Ovary (tissue), 9 donors: ENCODE data around the gene DISC1. TPM values are rescaled to one million over a fixed set of nuclear protein-coding genes. Genes with fewer than 3 reads are reported as not detected.

Experiments
- DNase-seq, 5 donors: peaks; one replicate each; pipeline ENCODE4 v3.0.0-alpha.2; 2019 to 2020
- H3K27ac ChIP-seq, 2 donors: fragments of 200-600 bp; one replicate each; pipeline versions ENCODE4 v1.5.1 to v1.8.0; 2019 to 2022
- H3K27me3 ChIP-seq: fragments of 200-600 bp; one replicate; pipeline ENCODE4 v1.8.0; 2022
- H3K36me3 ChIP-seq: fragments of 200-600 bp; sonication (generic); one replicate; pipeline ENCODE4 v1.5.1; 2019
- H3K4me1 ChIP-seq: one replicate; pipeline ENCODE4 v1.8.1; 2013; ENCODE audit warnings: mild to moderate bottlenecking, moderate library complexity; ENCODE audit not compliant: insufficient read depth
- H3K4me3 ChIP-seq: fragments of 200-600 bp; sonication (generic); one replicate; pipeline ENCODE4 v1.5.1; 2017
- H3K9me3 ChIP-seq, 2 donors: fragments of 200-600 bp in 1 of 2; sonication (generic) in 1 of 2; one replicate each; pipeline versions ENCODE4 v1.5.1 to v1.8.1; 2013 to 2019; ENCODE audit warnings: mild to moderate bottlenecking in 1 of 2, moderate library complexity in 1 of 2
- CTCF ChIP-seq, 3 donors: fragments of 450-650 bp in 2 of 3; fragments of 200-600 bp in 1 of 3; IDR thresholded peaks; one replicate each; pipeline versions ENCODE4 v1.5.1 to v1.8.0; 2016 to 2022; ENCODE audit warnings: antibody characterized with exemption in 3 of 3, mild to moderate bottlenecking in 1 of 3
- EP300 ChIP-seq: sonication (generic); formaldehyde crosslinking; IDR thresholded peaks from one replicate; pipeline ENCODE4 v1.6.1; 2017; ENCODE audit warnings: antibody characterized with exemption
- POLR2A ChIP-seq: fragments of 450-650 bp; IDR thresholded peaks from one replicate; pipeline ENCODE4 v1.6.1; 2017; ENCODE audit warnings: antibody characterized with exemption, mild to moderate bottlenecking, moderate library complexity
- WGBS, 3 donors: extraction: QIAGEN DNeasy Blood & Tissue Kit in 1 of 3; methylation state at CpG; one replicate each; pipeline versions ENCODE4 v1.1.5 to v1.1.7; 2013 to 2017; 5-methylcytosine and 5-hydroxymethylcytosine counted together
- intact Hi-C, 4 donors: fragments of 100-400 bp; cut with DNase I; formaldehyde crosslinking; loops; one replicate each; pipeline versions ENCODE4 v1.11.0 to v1.15.1; 2022 to 2023
- polyA plus RNA-seq, 2 donors: library from polyadenylated mRNA; stranded (reverse); fragments of 200-250 nt in 1 of 2; fragments of 350-450 nt in 1 of 2; fragmentation: Illumina TruSeq in 1 of 2; extraction: RNeasy Lipid Tissue Mini Kit (QIAGEN cat#74804) in 1 of 2; gene quantifications; one replicate each; pipeline ENCODE4 v1.2.3, GENCODE V29; 2013 to 2014
- total RNA-seq, 7 donors: library from RNA; depleted of rRNA in 2 of 7; stranded (reverse); fragments of >200 nt in 2 of 7; fragmentation: NEBNext Ultra II Directional in 3 of 7; extraction: Animal tissue kit (Norgen Biotek cat#: 25700) in 3 of 7; gene quantifications; one replicate each; pipeline versions ENCODE4 v1.1.0 to v1.2.4, GENCODE V29; 2016 to 2023
- donor health status: DM: no; HTN: no; CAD: no; lungs with moderate emphysema.
- donor health status: DM: no; HTN: no; CAD: no.
- donor health status: Bipolar disorder and iron deficiency.
- donor health status: DM: yes; HTN: yes; CAD: no.
- donor health status: DM: no; HTN: no; CAD: no.
- donor health status: DM: yes; HTN: yes; CAD: no.

DISC1 gene
- total and polyA plus RNA-seq, 9 donors = 3.0 to 24.3 (median 13.0) TPM

DNA sequence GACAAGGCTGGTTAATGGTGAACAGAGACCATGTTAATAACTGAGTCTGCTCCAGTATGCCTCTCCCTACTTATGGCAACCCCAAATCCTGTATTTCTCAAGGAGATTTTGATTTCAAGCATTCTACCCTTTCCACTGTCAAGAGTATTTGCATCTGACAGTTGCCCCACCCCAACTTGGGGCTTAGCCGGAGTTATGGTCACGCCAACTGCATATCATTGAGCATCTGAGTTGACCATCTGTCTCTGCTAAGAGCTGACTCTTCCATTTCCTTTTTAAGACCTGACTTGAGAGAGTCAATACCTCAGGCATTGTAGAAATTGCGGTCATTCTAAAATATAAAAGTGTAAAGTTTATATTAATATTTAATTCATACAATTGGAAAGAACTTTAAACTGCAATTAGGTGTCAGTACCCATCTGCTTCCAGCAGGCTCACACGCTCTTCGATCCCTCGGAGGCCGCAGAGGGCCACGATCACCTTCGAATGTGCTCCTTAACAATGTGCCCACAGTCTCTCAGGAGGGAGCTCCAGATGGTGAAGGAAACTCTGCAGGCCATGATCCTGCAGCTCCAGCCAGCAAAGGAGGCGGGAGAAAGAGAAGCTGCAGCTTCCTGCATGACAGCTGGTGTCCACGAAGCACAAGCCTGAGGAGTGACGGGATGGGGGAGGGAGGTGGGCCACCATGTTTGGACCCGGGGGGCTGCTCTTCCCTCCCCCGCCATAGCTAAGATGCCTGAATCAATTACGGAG, 409.8 kb downstream of the DISC1 start:
- no peak overlapping the region for H3K4me3 ChIP-seq
- 84 to 89% (median 86%) methylated on average over 15 of the region's 15 CpGs for WGBS, 3 donors
- no peaks in the 10 kb centered on the region for H3K9me3 ChIP-seq
- H3K4me1 ChIP-seq = peaks cover 4% of the 10 kb centered on the region
- H3K36me3 ChIP-seq = no peaks in the 10 kb centered on the region
- H3K27me3 ChIP-seq = no peaks in the 10 kb centered on the region
- no peak overlapping the region for H3K27ac ChIP-seq
- intact Hi-C loops = no loop called here
- DNase-seq = no peak
- TF ChIP-seq CTCF (IDR thresholded peaks at IDR 0.05) = no peak
- no peak for TF ChIP-seq EP300
- no peak for TF ChIP-seq POLR2A

DNA sequence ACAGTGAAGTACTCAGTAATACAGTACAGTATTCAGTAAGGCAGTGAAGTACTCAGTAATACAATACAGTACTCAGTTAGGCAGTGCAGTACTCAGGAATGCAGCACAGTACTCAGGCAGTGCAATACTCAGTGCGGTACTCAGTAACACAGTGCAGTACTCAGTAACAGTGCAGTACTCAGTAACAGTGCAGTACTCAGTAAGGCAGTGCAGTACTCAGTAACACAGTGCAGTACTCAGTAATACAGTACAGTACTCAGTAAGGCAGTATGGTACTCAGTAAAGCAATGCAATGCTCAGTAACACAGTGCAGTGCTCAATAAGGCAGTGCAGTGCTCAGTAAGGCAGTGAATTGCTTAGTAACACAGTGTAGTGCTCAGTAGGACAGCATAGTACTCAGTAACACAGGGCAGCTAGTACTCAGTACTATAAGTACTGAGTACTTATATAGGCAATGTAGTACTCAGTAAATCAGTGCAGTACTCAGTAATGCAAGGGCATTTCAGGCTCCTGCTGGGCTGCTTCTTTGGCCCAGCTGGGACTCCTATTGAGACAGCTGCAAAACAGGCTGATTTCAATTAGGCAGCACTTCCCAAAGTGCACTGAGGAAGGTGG, 411.3 kb downstream of the DISC1 start:
- Histone ChIP-seq H3K27me3 (no peaks in the 10 kb centered on the region), H3K9me3 (no peaks in the 10 kb centered on the region), H3K36me3 (no peaks in the 10 kb centered on the region), H3K27ac (no peak overlapping the region), H3K4me3 (no peak overlapping the region), H3K4me1 (peaks cover 4% of the 10 kb centered on the region)
- 92 to 96% (median 94%) methylated on average over 1 of the region's 1 CpG for WGBS, 3 donors
- DNase-seq = no peak
- intact Hi-C loops = no loop called here
- TF ChIP-seq EP300 (no peak), POLR2A (no peak), CTCF (IDR thresholded peaks at IDR 0.05) (no peak)

- TF ChIP-seq EP300 (no peak), CTCF (IDR thresholded peaks at IDR 0.05) (no peak), POLR2A (no peak)
- 51 to 66% (median 60%) methylated on average over 8 of the region's 8 CpGs for WGBS, 3 donors
- H3K9me3 ChIP-seq = no peaks in the 10 kb centered on the region
- intact Hi-C loops = no loop called here
- no peak for DNase-seq
- no peak overlapping the region for H3K4me3 ChIP-seq
- no peaks in the 10 kb centered on the region for H3K27me3 ChIP-seq
- peaks cover 1% of the 10 kb centered on the region for H3K4me1 ChIP-seq
- H3K36me3 ChIP-seq = no peaks in the 10 kb centered on the region
- H3K27ac ChIP-seq = no peak overlapping the region
Measured at GRCh38 chr1:232038706-232039677, 412.4 kb downstream of the DISC1 start.

- no peak overlapping the region for H3K27ac ChIP-seq
- no peak for TF ChIP-seq POLR2A
- TF ChIP-seq CTCF (IDR thresholded peaks at IDR 0.05) = no peak
- no peak for TF ChIP-seq EP300
- WGBS, 3 donors = 79 to 99% (median 99%) methylated on average over 3 of the region's 3 CpGs
- H3K36me3 ChIP-seq = no peaks in the 10 kb centered on the region
- H3K27me3 ChIP-seq = no peaks in the 10 kb centered on the region
- H3K4me1 ChIP-seq = peaks cover 1% of the 10 kb centered on the region
- intact Hi-C loops = no loop called here
- H3K9me3 ChIP-seq = no peaks in the 10 kb centered on the region
- no peak for DNase-seq
- no peak overlapping the region for H3K4me3 ChIP-seq
Measured at GRCh38 chr1:232040260-232040659, 413.7 kb downstream of the DISC1 start.
